H1 (cell line): ENCODE measurements around the gene GGTLC2. TPM values are rescaled to one million over a fixed set of nuclear protein-coding genes. Genes with fewer than 3 reads are reported as not detected.

Experiments used
- CTCF ChIA-PET: fragments of 300-600 bp; sonication (Branson Sonifier 250); formaldehyde crosslinking; loops from one replicate; lab custom pipeline; 2021; ENCODE audit not compliant: partially characterized antibody; lab: Charles Lee
- POLR2A ChIA-PET: fragments of 300-600 bp; sonication (Branson Sonifier 250); formaldehyde crosslinking; loops from one replicate; lab custom pipeline; 2021; ENCODE audit warnings: inconsistent platforms; ENCODE audit not compliant: partially characterized antibody; lab: Charles Lee
- DNase-seq, 2 experiments: peaks; one replicate each; pipeline versions ENCODE4 v3.0.0 to v3.0.0-alpha.2; 2010 to 2022; ENCODE audit warnings: low spot score in 2 of 2, low read depth in 1 of 2, mixed read lengths in 1 of 2
- FAIRE-seq: peaks from 2 replicates; lab custom pipeline; 2011; peaks lifted over from hg19 to GRCh38; lab: Jason Lieb, UNC
- H2AFZ ChIP-seq: 2 replicates; pipeline ENCODE4 v1.8.1; 2012; ENCODE audit warnings: low read length, inconsistent platforms
- H2AK5ac ChIP-seq: 2 replicates; pipeline ENCODE4 v1.6.1; 2013; ENCODE audit warnings: low read depth, low read length
- H2BK120ac ChIP-seq: replicated peaks from 2 replicates; pipeline ENCODE3; 2013; ENCODE audit warnings: low read depth, low read length, inconsistent platforms
- H2BK12ac ChIP-seq: 2 replicates; pipeline ENCODE4 v1.6.1; 2013; ENCODE audit warnings: low read depth, low read length
- H2BK15ac ChIP-seq: 2 replicates; pipeline ENCODE4 v1.6.1; 2013; ENCODE audit warnings: low read length
- H2BK20ac ChIP-seq: 2 replicates; pipeline ENCODE4 v1.6.1; 2013; ENCODE audit warnings: low read length
- H2BK5ac ChIP-seq: 2 replicates; pipeline ENCODE4 v1.6.1; 2013; ENCODE audit warnings: low read depth, low read length
- H3K14ac ChIP-seq: 2 replicates; pipeline ENCODE4 v1.6.1; 2013; ENCODE audit warnings: inconsistent platforms; ENCODE audit not compliant: insufficient read length
- H3K18ac ChIP-seq: 2 replicates; pipeline ENCODE4 v1.6.1; 2013; ENCODE audit warnings: low read length; ENCODE audit errors: extremely low read depth
- H3K23ac ChIP-seq: 2 replicates; pipeline ENCODE4 v1.6.1; 2013; ENCODE audit warnings: inconsistent platforms; ENCODE audit not compliant: insufficient read length
- H3K23me2 ChIP-seq: 2 replicates; pipeline ENCODE4 v1.6.1; 2013; ENCODE audit warnings: low read depth, low read length
- H3K27ac ChIP-seq: 2 replicates; pipeline ENCODE4 v1.6.1; 2011; ENCODE audit warnings: low read depth, low read length, inconsistent platforms
- H3K27me3 ChIP-seq, 4 experiments: replicated peaks in 1 of 4; 1 replicate in 1 of 4; 2 replicates in 3 of 4; pipeline versions ENCODE4 v1.6.1 to v1.8.1; 2011 to 2013; ENCODE audit warnings: low read length in 3 of 4, mild to moderate bottlenecking in 3 of 4, inconsistent platforms in 2 of 4, mixed read lengths in 2 of 4, moderate library complexity in 1 of 4; ENCODE audit not compliant: control insufficient read depth in 3 of 4, insufficient read depth in 3 of 4; ENCODE audit errors: extremely low read depth in 1 of 4
- H3K36me3 ChIP-seq, 4 experiments: 2 replicates each; pipeline versions ENCODE4 v1.6.1 to v1.8.1; 2011 to 2013; ENCODE audit warnings: mild to moderate bottlenecking in 4 of 4, low read length in 3 of 4, moderate library complexity in 2 of 4, control low read depth in 1 of 4, inconsistent platforms in 1 of 4; ENCODE audit not compliant: insufficient read depth in 4 of 4, control insufficient read depth in 2 of 4
- H3K4ac ChIP-seq: replicated peaks from 2 replicates; pipeline ENCODE3; 2013; ENCODE audit warnings: low read length, low read depth, mixed read lengths, inconsistent platforms; ENCODE audit not compliant: insufficient read length
- H3K4me1 ChIP-seq, 4 experiments: replicated peaks in 1 of 4; 1 replicate in 1 of 4; 2 replicates in 3 of 4; pipeline versions ENCODE4 v1.6.1 to v1.8.1; 2011 to 2013; ENCODE audit warnings: low read length in 3 of 4, inconsistent platforms in 2 of 4, mixed read lengths in 1 of 4; ENCODE audit not compliant: insufficient read depth in 4 of 4, control insufficient read depth in 3 of 4
- H3K4me2 ChIP-seq, 2 experiments: 2 replicates each; pipeline versions ENCODE4 v1.6.1 to v1.8.1; 2011 to 2013; ENCODE audit warnings: low read depth in 2 of 2, low read length in 2 of 2, control low read depth in 1 of 2, inconsistent platforms in 1 of 2, mild to moderate bottlenecking in 1 of 2; ENCODE audit not compliant: insufficient read depth in 1 of 2
- H3K4me3 ChIP-seq, 4 experiments: fragments of 200-600, 300-600 bp in 1 of 4; sonication (generic), shearing (Covaris generic), sonication (Bioruptor Twin) in 1 of 4; 2 replicates each; pipeline versions ENCODE4 v1.5.1 to v1.8.1; 2011 to 2016; ENCODE audit warnings: low read length in 4 of 4, low read depth in 3 of 4, control low read depth in 2 of 4, inconsistent platforms in 2 of 4, mild to moderate bottlenecking in 2 of 4, mixed read lengths in 1 of 4, moderate library complexity in 1 of 4; ENCODE audit not compliant: insufficient read depth in 2 of 4; ENCODE audit errors: extremely low read depth in 1 of 4
- H3K56ac ChIP-seq: replicated peaks from 2 replicates; pipeline ENCODE3; 2013; ENCODE audit warnings: low read depth, mild to moderate bottlenecking, mixed read lengths, low read length, inconsistent platforms; ENCODE audit not compliant: insufficient read length
- H3K79me1 ChIP-seq: 2 replicates; pipeline ENCODE4 v1.6.1; 2013; ENCODE audit warnings: low read depth, low read length, control low read depth
- H3K79me2 ChIP-seq, 2 experiments: 2 replicates each; pipeline versions ENCODE4 v1.6.1 to v1.8.1; 2012 to 2013; ENCODE audit warnings: low read length in 2 of 2, mild to moderate bottlenecking in 2 of 2, inconsistent platforms in 1 of 2; ENCODE audit not compliant: insufficient read depth in 2 of 2, control insufficient read depth in 1 of 2
- H3K9ac ChIP-seq, 4 experiments: replicated peaks in 1 of 4; 1 replicate in 1 of 4; 2 replicates in 3 of 4; pipeline versions ENCODE4 v1.6.1 to v1.8.1; 2011 to 2013; ENCODE audit warnings: low read depth in 3 of 4, low read length in 3 of 4, control low read depth in 2 of 4, mild to moderate bottlenecking in 2 of 4, moderate library complexity in 2 of 4, inconsistent platforms in 1 of 4; ENCODE audit errors: extremely low read depth in 1 of 4
- H3K9me3 ChIP-seq, 2 experiments: 2 replicates each; pipeline versions ENCODE4 v1.6.1 to v1.8.1; 2012 to 2013; ENCODE audit warnings: mild to moderate bottlenecking in 2 of 2, moderate library complexity in 2 of 2, control low read depth in 1 of 2, inconsistent platforms in 1 of 2, low read depth in 1 of 2, low read length in 1 of 2, mixed read lengths in 1 of 2; ENCODE audit not compliant: insufficient read depth in 2 of 2
- H4K20me1 ChIP-seq, 2 experiments: replicated peaks in 1 of 2; 2 replicates each; pipeline versions ENCODE3 to v1.8.1; 2011 to 2013; ENCODE audit warnings: inconsistent platforms in 2 of 2, low read length in 2 of 2, mild to moderate bottlenecking in 1 of 2; ENCODE audit not compliant: insufficient read depth in 2 of 2, control insufficient read depth in 1 of 2
- H4K5ac ChIP-seq: 2 replicates; pipeline ENCODE4 v1.6.1; 2013; ENCODE audit warnings: low read length, low read depth, mixed read lengths, inconsistent platforms; ENCODE audit not compliant: insufficient read length
- H4K8ac ChIP-seq: 2 replicates; pipeline ENCODE4 v1.8.0; 2013; ENCODE audit warnings: mild to moderate bottlenecking, moderate library complexity, low read length, inconsistent platforms; ENCODE audit not compliant: insufficient read depth; ENCODE audit errors: extremely low read depth
- H4K91ac ChIP-seq: replicated peaks from 2 replicates; pipeline ENCODE3; 2013; ENCODE audit warnings: low read length, mixed read lengths, inconsistent platforms; ENCODE audit not compliant: insufficient read length
- BCL11A ChIP-seq, 2 experiments: IDR thresholded peaks; one replicate each; pipeline ENCODE4 v1.6.1; 2011; ENCODE audit warnings: low read depth in 2 of 2, low read length in 2 of 2, mild to moderate bottlenecking in 2 of 2
- CBX8 ChIP-seq: fragments of 300-800, 300-1000 bp; sonication (generic); IDR thresholded peaks from 2 replicates; pipeline ENCODE4 v1.7.1; 2016; ENCODE audit warnings: low read depth, low read length, borderline replicate concordance
- HDAC2 ChIP-seq, 2 experiments: fragments of 300-600 bp in 1 of 2; sonication (generic) in 1 of 2; IDR thresholded peaks; 2 replicates each; pipeline ENCODE4 v1.6.1; 2011 to 2012; ENCODE audit warnings: low read depth in 2 of 2, low read length in 2 of 2, mild to moderate bottlenecking in 2 of 2, moderate library complexity in 2 of 2, borderline replicate concordance in 1 of 2, inconsistent platforms in 1 of 2
- MAX ChIP-seq: IDR thresholded peaks from 2 replicates; pipeline ENCODE4 v1.6.1; 2012; ENCODE audit warnings: inconsistent platforms
- SP2 ChIP-seq: IDR thresholded peaks from 2 replicates; pipeline ENCODE4 v1.6.1; 2012; ENCODE audit warnings: mild to moderate bottlenecking, low read length, inconsistent platforms
- TCF12 ChIP-seq: IDR thresholded peaks from 2 replicates; pipeline ENCODE4 v1.6.1; 2011; ENCODE audit warnings: low read depth, mild to moderate bottlenecking, low read length
- WGBS, 2 experiments: shearing (Covaris generic) in 1 of 2; methylation state at CpG; one replicate each; pipeline versions ENCODE4 v1.1.6 to v1.1.7; 2013 to 2015; ENCODE audit warnings: low lambda C conversion rate in 2 of 2, mixed read lengths in 2 of 2, inconsistent platforms in 1 of 2, low coverage in 1 of 2, missing lambda C conversion rate in 1 of 2; ENCODE audit not compliant: insufficient replicate concordance in 2 of 2, insufficient coverage in 1 of 2, insufficient read length in 1 of 2; ENCODE audit errors: extremely low coverage in 1 of 2, missing lambda C conversion rate in 1 of 2; 5-methylcytosine and 5-hydroxymethylcytosine counted together
- polyA plus RNA-seq, 7 experiments: library from polyadenylated mRNA; depleted of rRNA in 3 of 7; stranded (reverse) in 5 of 7; unstranded in 2 of 7; fragments of >200 nt in 5 of 7; fragments of 200-250 nt in 2 of 7; gene quantifications; 1 replicate in 5 of 7; 2 replicates in 1 of 7; 4 replicates in 1 of 7; pipeline versions ENCODE4 v1.2.1 to v1.2.3, GENCODE V29; 2011 to 2013; ENCODE audit warnings: missing spikeins in 2 of 7, mixed read lengths in 2 of 7
- total RNA-seq: library from RNA; stranded (reverse); fragmentation: NEBNext Ultra II Directional; extraction: Animal tissue kit (Norgen Biotek cat#: 25700); gene quantifications from 2 replicates; pipeline ENCODE4 v1.2.1, GENCODE V29; 2021

Gene GGTLC2
- total and polyA plus RNA-seq, 2 of the 8 experiments (the other 6 are each of a cell fraction or from before 2014, with no cell fraction given): not detected

GRCh38 chr22:22685586-22685985 is 41.2 kb downstream of the GGTLC2 start:
- Histone ChIP-seq H3K4me3 (no peak overlapping the region), H3K36me3 (no peaks in the 10 kb centered on the region; a peak in 1 of 8 replicates), H3K9me3 (peaks cover 33 to 80% of the 10 kb centered on the region in 2 experiments), H3K4ac (no peak overlapping the region), H3K4me1 (no peaks in the 10 kb centered on the region), H3K14ac (no peak overlapping the region), H3K79me2 (peaks cover 0 to 3% of the 10 kb centered on the region in 2 experiments; a peak in 2 of 4 replicates), H3K27ac (no peak overlapping the region), H2BK15ac (no peak overlapping the region), H4K20me1 (peaks cover 0 to 13% of the 10 kb centered on the region in 2 experiments), H2BK120ac (no peak overlapping the region), H3K9ac (no peak overlapping the region), H2BK5ac (no peak overlapping the region), H3K23ac (no peak overlapping the region), H3K79me1 (no peaks in the 10 kb centered on the region), H2AK5ac (no peak overlapping the region), H4K91ac (no peak overlapping the region), H4K5ac (no peak overlapping the region), H2BK20ac (no peak overlapping the region), H3K23me2 (peaks cover 5% of the 10 kb centered on the region; the same call in 1 of the 2 replicates), H3K18ac (no peak overlapping the region), H4K8ac (no peak overlapping the region), H2AFZ (no peak overlapping the region), H3K27me3 (peaks cover 23 to 48% (median 34%) of the 10 kb centered on the region in 4 experiments; a peak in 6 of 7 replicates), H3K56ac (no peak overlapping the region), H3K4me2 (no peak overlapping the region), H2BK12ac (no peak overlapping the region)
- CTCF ChIA-PET: no interaction called here
- DNase-seq (no peak), FAIRE-seq (no peak)
- 79% methylated on average over 2 of the region's 3 CpGs; no CpG with 5 or more reads in 1 of the 2 experiments for WGBS, 2 experiments
- TF ChIP-seq CBX8 (no peak), BCL11A (IDR thresholded peaks at IDR 0.05; ENCODE audit: low read depth in 2 of 2, low read length in 2 of 2) (no peak), HDAC2 (IDR thresholded peaks at IDR 0.05; ENCODE audit: borderline replicate concordance in 1 of 2, low read depth in 2 of 2, low read length in 2 of 2) (no peak), TCF12 (no peak), SP2 (no peak), MAX (no peak)
- POLR2A ChIA-PET: no interaction called here
